Duodenal mucosa (tissue), 2 donors: Measurements from ENCODE around the gene MYOD1.

Source experiments
- H3K27ac ChIP-seq: one replicate; pipeline ENCODE4 v1.7.0; 2013; ENCODE audit warnings: low read depth, low read length
- H3K27me3 ChIP-seq, 2 donors: one replicate each; pipeline ENCODE4 v1.7.0; 2013; ENCODE audit warnings: low read length in 2 of 2, control low read depth in 1 of 2; ENCODE audit not compliant: insufficient read depth in 2 of 2, control insufficient read depth in 1 of 2
- H3K36me3 ChIP-seq, 2 donors: one replicate each; pipeline ENCODE4 v1.7.0; 2013; ENCODE audit warnings: low read length in 2 of 2, control low read depth in 1 of 2; ENCODE audit not compliant: insufficient read depth in 2 of 2, control insufficient read depth in 1 of 2
- H3K4me1 ChIP-seq, 2 donors: one replicate each; pipeline ENCODE4 v1.7.0; 2013; ENCODE audit warnings: low read length in 2 of 2, control low read depth in 1 of 2; ENCODE audit not compliant: insufficient read depth in 2 of 2, control insufficient read depth in 1 of 2
- H3K4me3 ChIP-seq, 2 donors: one replicate each; pipeline ENCODE4 v1.7.0; 2013; ENCODE audit warnings: low read length in 2 of 2, low read depth in 1 of 2
- H3K9ac ChIP-seq, 2 donors: one replicate each; pipeline ENCODE4 v1.7.0; 2013; ENCODE audit warnings: low read length in 2 of 2, low read depth in 1 of 2
- H3K9me3 ChIP-seq, 2 donors: one replicate each; pipeline ENCODE4 v1.7.0; 2013; ENCODE audit warnings: low read length in 2 of 2, control low read depth in 1 of 2; ENCODE audit not compliant: control insufficient read depth in 1 of 2

Gene MYOD1

DNA sequence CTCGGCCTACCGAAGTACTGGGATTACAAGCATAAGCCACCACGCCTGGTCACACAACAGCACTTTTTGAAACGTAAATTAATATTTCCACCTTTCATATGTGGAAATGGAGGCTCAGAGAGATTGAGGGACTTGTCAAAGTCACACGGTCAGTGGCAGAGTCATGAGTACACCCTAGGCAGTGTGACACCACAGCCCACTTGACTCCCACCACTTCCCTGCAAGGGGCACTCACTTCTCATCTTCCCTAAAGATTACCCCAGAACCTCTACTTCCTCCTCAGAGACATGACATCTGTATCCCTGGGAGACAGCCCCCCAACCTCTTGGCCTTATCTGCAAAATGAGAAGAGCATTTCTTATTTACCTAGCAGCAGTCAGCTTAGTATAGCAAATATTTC, 16.5 kb upstream of the MYOD1 start:
- Histone ChIP-seq H3K9ac (no peak overlapping the region), H3K9me3 (peaks cover 4 to 7% of the 10 kb centered on the region in 2 donors), H3K4me1 (no peaks in the 10 kb centered on the region), H3K27me3 (peaks cover 0 to 5% of the 10 kb centered on the region in 2 donors), H3K4me3 (no peak overlapping the region), H3K27ac (no peak overlapping the region), H3K36me3 (no peaks in the 10 kb centered on the region)

DNA sequence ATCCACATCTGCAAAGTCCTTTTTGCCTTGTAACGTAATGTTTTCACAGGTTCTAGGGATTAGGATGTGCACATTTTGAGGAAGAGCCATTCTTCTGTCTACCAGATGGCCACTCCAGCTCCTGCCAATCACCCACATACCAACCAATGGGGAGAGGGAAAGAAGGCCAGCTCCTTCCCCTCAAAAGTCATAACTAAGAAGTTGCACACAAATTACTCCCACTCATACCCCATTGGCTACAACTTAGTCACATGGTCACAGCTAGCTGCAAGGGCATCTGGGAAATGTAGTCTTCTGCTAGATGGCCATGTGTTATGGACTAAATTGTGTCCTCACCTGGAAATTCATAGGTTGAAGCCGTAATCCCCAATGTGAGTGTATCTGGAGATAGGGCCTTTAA, 15.4 kb upstream of the MYOD1 start:
- peaks cover 0 to 3% of the 10 kb centered on the region in 2 donors for H3K27me3 ChIP-seq
- H3K36me3 ChIP-seq: no peaks in the 10 kb centered on the region
- H3K4me1 ChIP-seq: no peaks in the 10 kb centered on the region
- peaks cover 4 to 7% of the 10 kb centered on the region in 2 donors for H3K9me3 ChIP-seq
- no peak overlapping the region for H3K9ac ChIP-seq
- H3K4me3 ChIP-seq: no peak overlapping the region
- H3K27ac ChIP-seq: no peak overlapping the region

DNA sequence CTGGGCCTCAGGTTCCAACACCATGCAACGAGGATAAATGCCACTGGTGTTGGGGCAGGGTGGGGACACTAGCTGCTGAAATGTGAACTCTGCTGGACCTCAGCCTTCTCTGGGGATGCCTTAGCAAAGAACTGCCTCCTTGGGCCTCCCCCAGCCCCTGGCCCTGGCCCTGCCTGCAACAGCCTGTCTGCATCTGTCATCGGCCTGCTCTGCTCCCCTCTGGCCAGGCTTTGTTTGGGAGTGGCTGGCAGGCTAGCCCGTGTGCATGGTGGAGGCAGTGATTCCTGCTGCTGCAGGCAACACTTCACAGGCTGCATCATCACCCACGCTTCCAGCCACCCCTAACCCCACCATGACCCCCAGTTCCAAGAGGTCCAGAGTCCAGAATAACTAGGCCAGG, 11.5 kb upstream of the MYOD1 start:
- no peaks in the 10 kb centered on the region for H3K36me3 ChIP-seq
- H3K9me3 ChIP-seq: peaks cover 4 to 7% of the 10 kb centered on the region in 2 donors
- H3K27me3 ChIP-seq: peaks cover 2 to 14% of the 10 kb centered on the region in 2 donors
- H3K4me1 ChIP-seq: no peaks in the 10 kb centered on the region
- no peak overlapping the region for H3K27ac ChIP-seq
- no peak overlapping the region for H3K4me3 ChIP-seq
- no peak overlapping the region for H3K9ac ChIP-seq

DNA sequence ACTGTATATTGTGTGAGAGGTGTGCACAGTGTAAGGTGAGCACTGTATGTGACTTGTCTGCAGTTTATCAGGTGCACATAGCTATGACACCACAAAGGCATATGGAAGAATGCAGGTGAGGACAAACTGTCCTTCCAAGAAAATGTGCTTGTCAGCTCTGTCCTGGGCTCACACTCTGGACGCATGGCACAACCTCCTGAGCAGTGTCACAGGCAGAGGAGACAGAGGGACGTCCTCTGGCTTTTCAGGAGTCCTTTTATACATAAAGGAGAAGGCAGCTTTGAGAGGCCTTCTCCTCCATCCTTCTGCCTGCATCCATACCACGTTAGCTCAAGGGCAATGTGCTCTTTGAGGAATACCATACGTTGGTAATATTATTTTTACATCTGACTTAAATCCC, 7.5 kb upstream of the MYOD1 start:
- no peaks in the 10 kb centered on the region for H3K4me1 ChIP-seq
- peaks cover 20 to 24% of the 10 kb centered on the region in 2 donors for H3K27me3 ChIP-seq
- no peak overlapping the region for H3K4me3 ChIP-seq
- no peaks in the 10 kb centered on the region for H3K36me3 ChIP-seq
- H3K9me3 ChIP-seq: no peaks in the 10 kb centered on the region
- H3K27ac ChIP-seq: no peak overlapping the region
- H3K9ac ChIP-seq: no peak overlapping the region

DNA sequence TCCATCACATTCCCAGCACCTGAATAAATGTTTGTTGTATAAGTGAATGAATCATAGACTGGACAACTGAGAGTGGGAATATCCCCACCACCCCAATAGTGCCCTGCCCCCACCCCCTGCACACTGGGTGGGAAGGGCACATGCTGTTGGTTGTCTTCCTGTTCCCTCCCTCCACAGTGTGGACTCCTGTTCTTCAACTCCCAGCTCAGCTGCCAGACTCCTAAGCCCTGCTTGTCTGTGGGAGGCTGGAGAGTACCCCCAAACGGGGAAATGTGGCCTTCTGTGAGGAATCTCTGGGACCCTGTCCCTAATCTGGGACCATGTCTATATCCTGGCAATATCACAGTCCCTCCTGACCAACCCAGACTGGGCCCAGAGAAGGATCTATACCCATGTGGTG, 5.5 kb upstream of the MYOD1 start:
- H3K36me3 ChIP-seq: no peaks in the 10 kb centered on the region
- H3K27ac ChIP-seq: no peak overlapping the region
- no peaks in the 10 kb centered on the region for H3K9me3 ChIP-seq
- H3K9ac ChIP-seq: no peak overlapping the region
- no peak overlapping the region for H3K4me3 ChIP-seq
- H3K4me1 ChIP-seq: no peaks in the 10 kb centered on the region
- H3K27me3 ChIP-seq: peaks cover 30 to 38% of the 10 kb centered on the region in 2 donors

DNA sequence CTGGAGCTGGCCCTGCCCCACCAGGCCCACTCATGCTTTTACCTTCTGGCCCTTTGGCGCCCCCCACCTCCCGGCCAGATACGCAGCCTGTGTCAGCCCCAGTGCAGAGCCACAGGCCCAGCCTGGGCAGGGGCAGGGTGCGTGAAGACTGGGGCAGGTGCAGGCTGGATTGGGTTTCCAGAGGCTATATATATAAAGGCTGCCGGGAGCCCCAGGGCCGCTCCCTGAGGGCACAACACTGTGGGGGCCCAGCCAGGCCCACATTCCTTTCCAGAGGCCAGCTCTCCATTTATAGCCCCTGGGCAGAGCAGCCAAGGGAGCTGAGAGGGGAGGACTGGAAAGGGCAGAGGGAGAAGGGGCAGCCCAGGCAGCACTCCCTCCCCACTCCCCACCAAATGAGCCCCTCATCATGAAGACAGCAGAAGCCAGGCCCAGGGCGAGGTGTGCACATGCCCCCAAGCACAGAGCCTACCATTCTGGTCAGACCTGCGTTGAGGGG, 5.0 kb upstream of the MYOD1 start:
- peaks cover 33 to 40% of the 10 kb centered on the region in 2 donors for H3K27me3 ChIP-seq
- H3K27ac ChIP-seq: no peak overlapping the region
- no peak overlapping the region for H3K9ac ChIP-seq
- no peaks in the 10 kb centered on the region for H3K36me3 ChIP-seq
- no peaks in the 10 kb centered on the region for H3K4me1 ChIP-seq
- H3K9me3 ChIP-seq: no peaks in the 10 kb centered on the region
- no peak overlapping the region for H3K4me3 ChIP-seq

DNA sequence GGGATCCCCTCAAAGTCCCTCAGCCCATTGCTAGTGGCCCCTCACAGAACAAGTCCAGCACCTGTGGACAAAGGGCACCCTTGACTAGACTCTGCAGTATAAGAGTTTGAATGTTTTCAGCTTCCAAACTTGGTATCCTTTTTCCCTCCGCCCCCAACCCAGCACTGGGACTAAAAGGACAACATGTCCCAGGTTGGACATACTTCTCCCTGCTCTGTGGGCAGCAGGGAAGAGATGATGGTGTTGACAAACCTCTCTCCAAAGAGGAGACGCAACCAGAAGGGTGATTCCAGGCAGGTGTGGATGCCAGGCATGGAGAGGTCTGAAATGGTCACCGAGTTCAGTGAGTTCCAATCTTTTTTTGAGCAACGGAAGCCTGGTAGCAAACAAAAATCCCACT, 4.5 kb upstream of the MYOD1 start:
- H3K36me3 ChIP-seq: no peaks in the 10 kb centered on the region
- H3K9ac ChIP-seq: no peak overlapping the region
- peaks cover 34 to 40% of the 10 kb centered on the region in 2 donors for H3K27me3 ChIP-seq
- no peaks in the 10 kb centered on the region for H3K4me1 ChIP-seq
- no peak overlapping the region for H3K4me3 ChIP-seq
- no peak overlapping the region for H3K27ac ChIP-seq
- H3K9me3 ChIP-seq: no peaks in the 10 kb centered on the region

DNA sequence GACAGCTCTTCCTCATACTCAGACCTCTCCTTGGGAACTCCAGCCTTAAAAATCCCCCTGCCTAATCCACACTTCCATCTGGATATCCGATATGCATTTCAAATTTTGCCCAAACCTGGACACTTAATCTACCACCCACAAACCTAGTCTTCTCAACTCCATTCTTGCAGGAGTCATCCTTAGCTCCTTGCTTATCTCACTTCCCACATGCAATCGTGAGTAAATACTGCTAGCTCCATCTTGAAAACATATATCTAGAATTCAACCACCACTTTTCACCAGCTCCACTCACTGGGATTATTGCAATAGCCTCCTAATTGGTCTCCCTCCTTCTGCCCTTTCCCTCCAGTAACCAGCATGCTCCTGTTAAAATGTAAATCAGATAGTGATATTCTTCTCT, 2.6 kb upstream of the MYOD1 start:
- peaks cover 40 to 57% of the 10 kb centered on the region in 2 donors for H3K27me3 ChIP-seq

DNA sequence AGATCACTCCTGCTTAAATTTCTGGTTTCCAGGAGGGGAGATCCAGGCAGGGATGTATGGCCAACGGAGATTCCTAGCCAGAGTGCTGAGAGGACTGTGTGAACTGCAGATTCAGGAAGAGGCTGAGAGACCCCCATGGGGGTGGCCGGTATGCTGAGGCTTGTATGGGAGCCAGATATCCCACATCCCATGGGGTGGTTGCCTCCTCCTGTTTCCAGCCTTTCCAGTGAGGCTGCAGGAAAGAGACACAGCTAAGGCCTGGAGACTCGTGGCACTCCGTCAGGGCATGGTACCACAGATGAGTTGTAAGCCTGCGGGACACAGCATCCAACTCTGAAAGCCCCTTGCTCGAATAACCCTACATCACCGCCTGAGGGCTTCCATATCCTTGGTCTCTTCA, 1.4 kb upstream of the MYOD1 start:
- Histone ChIP-seq H3K9me3 (no peaks in the 10 kb centered on the region), H3K4me1 (no peaks in the 10 kb centered on the region), H3K27me3 (peaks cover 46 to 69% of the 10 kb centered on the region in 2 donors), H3K36me3 (no peaks in the 10 kb centered on the region), H3K9ac (no peak overlapping the region), H3K4me3 (no peak overlapping the region), H3K27ac (no peak overlapping the region)

More for the DNA sequence above, 2.6 kb upstream of the MYOD1 start:
- H3K27ac ChIP-seq: no peak overlapping the region
- no peaks in the 10 kb centered on the region for H3K36me3 ChIP-seq
- no peaks in the 10 kb centered on the region for H3K9me3 ChIP-seq
- no peak overlapping the region for H3K4me3 ChIP-seq
- H3K4me1 ChIP-seq: no peaks in the 10 kb centered on the region
- H3K9ac ChIP-seq: no peak overlapping the region

DNA sequence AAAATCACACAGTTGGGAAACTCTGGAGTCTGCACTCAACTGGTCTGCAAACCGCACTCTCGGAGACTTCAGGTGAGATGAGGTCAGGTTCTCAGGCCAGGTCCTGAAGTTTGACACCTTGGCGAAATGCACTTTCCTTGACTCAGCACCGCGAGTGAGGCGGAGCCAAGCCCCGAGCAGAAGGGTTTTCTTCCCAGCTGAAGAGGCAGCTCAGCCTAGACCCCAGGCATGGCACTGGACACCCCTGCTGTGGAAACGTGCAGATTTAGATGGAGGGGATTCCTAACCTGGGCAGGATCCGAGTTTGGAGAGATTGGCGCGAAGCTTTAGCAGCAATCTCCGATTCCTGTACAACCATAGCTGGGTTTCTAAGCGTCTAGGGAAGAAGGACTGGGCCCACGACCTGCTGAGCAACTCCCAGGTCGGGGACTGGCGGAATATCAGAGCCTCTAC, 835 bp upstream of the MYOD1 start:
- no peaks in the 10 kb centered on the region for H3K36me3 ChIP-seq
- H3K9ac ChIP-seq: no peak overlapping the region
- H3K9me3 ChIP-seq: no peaks in the 10 kb centered on the region
- H3K4me1 ChIP-seq: no peaks in the 10 kb centered on the region
- H3K4me3 ChIP-seq: no peak overlapping the region
- H3K27ac ChIP-seq: no peak overlapping the region
- peaks cover 50 to 75% of the 10 kb centered on the region in 2 donors for H3K27me3 ChIP-seq
